RWPE2 (cell line): Measurements from ENCODE around the gene LMNTD1.
A peak's percentile ranks its signal among the peaks of the same experiment; 100 is the strongest.

Source experiments
- ATAC-seq: fragments of 200-7000 bp; cut with Tn5 transposase; 3 replicates; pipeline ENCODE4 v1.9.1; 2021; ENCODE audit warnings: low read depth
- DNase-seq: peaks from one replicate; pipeline ENCODE4 v3.0.0-alpha.2; 2020; ENCODE audit warnings: low spot score
- H3K27ac ChIP-seq: fragments of 450-650 bp; 2 replicates; pipeline ENCODE4 v1.5.1; 2017; ENCODE audit warnings: mild to moderate bottlenecking; ENCODE audit not compliant: poor library complexity, severe bottlenecking
- H3K27me3 ChIP-seq: fragments of 250-450 bp; sonication (Bioruptor Pico); 2 replicates; pipeline ENCODE4 v1.5.1; 2021; ENCODE audit warnings: mild to moderate bottlenecking, moderate library complexity; ENCODE audit not compliant: insufficient read depth, poor library complexity, severe bottlenecking
- H3K36me3 ChIP-seq: fragments of 250-450 bp; sonication (Bioruptor Pico); 2 replicates; pipeline ENCODE4 v1.5.1; 2020; ENCODE audit warnings: low read depth, mild to moderate bottlenecking, moderate library complexity
- H3K4me1 ChIP-seq: fragments of 250-450 bp; sonication (Bioruptor Pico); 2 replicates; pipeline ENCODE4 v1.5.1; 2021; ENCODE audit warnings: mild to moderate bottlenecking, moderate library complexity; ENCODE audit not compliant: insufficient read depth, poor library complexity, severe bottlenecking
- H3K4me3 ChIP-seq: fragments of 250-450 bp; sonication (Bioruptor Pico); 2 replicates; pipeline ENCODE4 v1.5.1; 2021; ENCODE audit warnings: mild to moderate bottlenecking, moderate library complexity; ENCODE audit not compliant: severe bottlenecking
- H3K9me3 ChIP-seq: fragments of 250-450 bp; sonication (Bioruptor Pico); 2 replicates; pipeline ENCODE4 v1.5.1; 2021; ENCODE audit warnings: mild to moderate bottlenecking, moderate library complexity; ENCODE audit not compliant: severe bottlenecking
- TF ChIP-seq, protein P1 (sequence below): fragments of 450-650 bp; IDR thresholded peaks from one replicate; pipeline ENCODE4 v1.5.1; 2017; ENCODE audit warnings: mild to moderate bottlenecking, moderate library complexity; ENCODE audit not compliant: poor library complexity, severe bottlenecking

The LMNTD1 gene

DNA sequence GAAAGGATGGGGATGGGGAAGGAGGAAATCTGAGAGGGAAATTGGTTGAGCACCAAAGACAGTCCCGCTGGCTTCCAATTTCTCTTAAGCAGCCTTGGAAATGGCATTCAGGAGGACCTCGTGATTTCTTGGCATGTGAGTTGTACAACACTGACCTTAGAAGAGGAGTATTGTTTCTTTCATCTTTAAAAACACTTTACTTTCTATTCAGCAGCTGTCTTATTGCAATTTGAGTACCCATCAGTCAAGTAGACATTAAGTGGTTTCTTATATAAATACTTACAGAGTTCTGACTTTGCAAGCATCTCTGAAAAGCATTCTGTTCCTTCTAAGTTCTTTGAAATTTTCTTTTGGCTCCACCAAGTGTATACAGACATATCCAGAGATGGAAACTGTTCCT is 83.2 kb downstream of the LMNTD1 start:
- TF ChIP-seq, protein P1, sequence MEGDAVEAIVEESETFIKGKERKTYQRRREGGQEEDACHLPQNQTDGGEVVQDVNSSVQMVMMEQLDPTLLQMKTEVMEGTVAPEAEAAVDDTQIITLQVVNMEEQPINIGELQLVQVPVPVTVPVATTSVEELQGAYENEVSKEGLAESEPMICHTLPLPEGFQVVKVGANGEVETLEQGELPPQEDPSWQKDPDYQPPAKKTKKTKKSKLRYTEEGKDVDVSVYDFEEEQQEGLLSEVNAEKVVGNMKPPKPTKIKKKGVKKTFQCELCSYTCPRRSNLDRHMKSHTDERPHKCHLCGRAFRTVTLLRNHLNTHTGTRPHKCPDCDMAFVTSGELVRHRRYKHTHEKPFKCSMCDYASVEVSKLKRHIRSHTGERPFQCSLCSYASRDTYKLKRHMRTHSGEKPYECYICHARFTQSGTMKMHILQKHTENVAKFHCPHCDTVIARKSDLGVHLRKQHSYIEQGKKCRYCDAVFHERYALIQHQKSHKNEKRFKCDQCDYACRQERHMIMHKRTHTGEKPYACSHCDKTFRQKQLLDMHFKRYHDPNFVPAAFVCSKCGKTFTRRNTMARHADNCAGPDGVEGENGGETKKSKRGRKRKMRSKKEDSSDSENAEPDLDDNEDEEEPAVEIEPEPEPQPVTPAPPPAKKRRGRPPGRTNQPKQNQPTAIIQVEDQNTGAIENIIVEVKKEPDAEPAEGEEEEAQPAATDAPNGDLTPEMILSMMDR: no peak
- Histone ChIP-seq H3K4me1 (no peaks in the 10 kb centered on the region), H3K9me3 (no peaks in the 10 kb centered on the region), H3K36me3 (no peaks in the 10 kb centered on the region), H3K4me3 (no peak overlapping the region), H3K27me3 (no peaks in the 10 kb centered on the region), H3K27ac (no peak overlapping the region)
- ATAC-seq: no peak
- no peak for DNase-seq

DNA sequence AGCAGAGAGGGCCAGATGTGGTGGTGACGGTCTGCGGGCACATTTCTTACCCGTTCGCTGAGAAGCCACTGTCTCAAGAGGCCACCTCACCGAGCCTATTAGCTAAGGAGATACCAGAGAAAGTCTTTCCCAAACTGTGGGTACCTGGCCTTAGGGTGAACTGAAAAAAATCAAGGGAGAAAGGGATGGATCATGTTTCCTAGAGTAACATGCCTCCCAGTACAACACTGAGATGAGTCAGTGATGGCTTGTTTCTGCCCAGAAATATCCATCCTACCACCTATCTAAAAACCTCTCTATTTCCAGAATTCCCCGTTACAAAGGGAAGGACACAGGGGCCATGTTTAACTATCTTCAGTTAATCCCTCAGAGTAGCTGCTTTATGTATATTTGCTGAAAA is 83.7 kb downstream of the LMNTD1 start:
- Histone ChIP-seq H3K36me3 (no peaks in the 10 kb centered on the region), H3K4me1 (no peaks in the 10 kb centered on the region), H3K27ac (no peak overlapping the region), H3K27me3 (no peaks in the 10 kb centered on the region), H3K9me3 (no peaks in the 10 kb centered on the region), H3K4me3 (no peak overlapping the region)
- TF ChIP-seq, protein P1: no peak
- no peak for ATAC-seq
- DNase-seq: no peak

DNA sequence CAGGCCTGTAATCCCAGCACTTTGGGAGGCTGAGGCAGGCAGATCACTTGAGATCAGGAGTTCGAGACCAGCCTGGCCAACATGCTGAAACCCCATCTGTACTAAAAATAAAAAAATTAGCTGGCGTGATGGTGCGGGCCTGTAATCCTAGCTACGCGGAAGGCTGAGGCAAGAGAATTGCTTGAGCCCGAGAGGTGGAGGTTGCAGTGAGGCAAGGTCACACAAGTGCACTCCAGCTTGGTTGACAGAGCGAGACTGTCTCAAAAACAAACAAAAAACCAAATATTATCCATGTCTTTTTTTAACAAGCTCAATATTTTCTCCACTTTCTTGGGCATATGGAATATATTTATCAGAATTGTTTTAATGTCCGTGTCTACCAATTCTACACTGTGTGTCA is 89.6 kb downstream of the LMNTD1 start:
- DNase-seq (no peak), ATAC-seq (no peak)
- H3K4me1 ChIP-seq: peaks cover 6% of the 10 kb centered on the region
- no peaks in the 10 kb centered on the region for H3K27me3 ChIP-seq
- no peak overlapping the region for H3K4me3 ChIP-seq
- H3K27ac ChIP-seq: no peak overlapping the region
- H3K9me3 ChIP-seq: no peaks in the 10 kb centered on the region
- no peaks in the 10 kb centered on the region for H3K36me3 ChIP-seq
- TF ChIP-seq, protein P1: no peak

DNA sequence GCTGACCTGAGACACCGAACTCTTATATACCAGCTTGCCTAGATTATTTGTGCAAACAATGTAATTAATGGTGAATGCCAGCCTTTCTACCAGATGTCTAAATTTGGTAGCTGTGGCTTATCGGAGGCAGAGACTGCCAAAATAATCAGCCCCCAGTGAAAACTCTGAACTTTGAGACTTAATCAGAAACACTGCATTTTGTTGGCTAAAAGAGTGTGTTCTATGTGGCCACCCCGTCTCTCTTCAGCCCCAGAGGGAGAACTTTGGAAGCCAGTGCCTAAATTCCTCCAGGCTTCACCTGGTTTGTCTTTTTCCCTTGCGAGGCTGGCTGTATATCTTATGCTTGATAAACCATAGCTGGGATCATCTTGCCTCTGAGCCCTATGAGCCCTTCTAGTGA is 90.1 kb downstream of the LMNTD1 start:
- Histone ChIP-seq H3K27ac (no peak overlapping the region), H3K27me3 (no peaks in the 10 kb centered on the region), H3K9me3 (no peaks in the 10 kb centered on the region), H3K4me3 (no peak overlapping the region), H3K4me1 (peaks cover 8% of the 10 kb centered on the region), H3K36me3 (no peaks in the 10 kb centered on the region)
- TF ChIP-seq, protein P1: no peak
- ATAC-seq (no peak), DNase-seq (no peak)

DNA sequence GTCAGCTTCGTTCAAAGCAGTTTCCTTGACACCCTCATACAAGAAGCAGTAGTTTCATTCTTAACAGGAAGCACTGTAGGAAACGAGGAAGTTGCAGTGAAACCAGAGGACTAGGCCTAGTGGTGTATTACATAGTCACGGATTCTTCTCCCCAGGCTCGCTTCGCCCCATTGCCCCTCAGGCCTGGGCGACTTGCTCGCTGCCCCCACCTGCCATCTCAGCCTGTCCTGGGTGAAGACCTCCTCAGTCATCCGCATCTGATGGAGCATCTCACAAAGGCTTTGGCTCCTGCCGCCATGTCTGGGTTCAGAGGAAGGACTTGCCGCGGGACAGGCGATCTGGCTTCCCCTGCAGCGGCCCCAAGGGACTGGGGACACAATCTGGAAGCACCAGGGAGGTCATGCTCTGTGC is 93.5 kb downstream of the LMNTD1 start:
- DNase-seq: no peak
- peaks cover 12% of the 10 kb centered on the region for H3K4me1 ChIP-seq
- H3K36me3 ChIP-seq: no peaks in the 10 kb centered on the region
- no peaks in the 10 kb centered on the region for H3K9me3 ChIP-seq
- no peak for ATAC-seq
- H3K4me3 ChIP-seq: no peak overlapping the region
- TF ChIP-seq, protein P1: no peak
- H3K27ac ChIP-seq: peak overlapping the region; percentile 80
- H3K27me3 ChIP-seq: no peaks in the 10 kb centered on the region
